Fibroblast of lung (primary cell): ENCODE results near the gene LMX1A.

ENCODE experiments used
- EZH2 ChIP-seq: IDR thresholded peaks from 2 replicates; pipeline ENCODE4 v1.5.1; 2012; ENCODE audit warnings: low read length, control low read depth, mild to moderate bottlenecking; ENCODE audit errors: missing control alignments
- TF ChIP-seq, protein P1 (sequence below), 2 donors: IDR thresholded peaks in 1 of 2; conservative IDR thresholded peaks in 1 of 2; 1 replicate in 1 of 2; 2 replicates in 1 of 2; pipeline ENCODE4 v1.5.1; 2011 to 2012; ENCODE audit warnings: low read length in 2 of 2, control low read depth in 1 of 2, inconsistent platforms in 1 of 2, low read depth in 1 of 2, mild to moderate bottlenecking in 1 of 2

DNA sequence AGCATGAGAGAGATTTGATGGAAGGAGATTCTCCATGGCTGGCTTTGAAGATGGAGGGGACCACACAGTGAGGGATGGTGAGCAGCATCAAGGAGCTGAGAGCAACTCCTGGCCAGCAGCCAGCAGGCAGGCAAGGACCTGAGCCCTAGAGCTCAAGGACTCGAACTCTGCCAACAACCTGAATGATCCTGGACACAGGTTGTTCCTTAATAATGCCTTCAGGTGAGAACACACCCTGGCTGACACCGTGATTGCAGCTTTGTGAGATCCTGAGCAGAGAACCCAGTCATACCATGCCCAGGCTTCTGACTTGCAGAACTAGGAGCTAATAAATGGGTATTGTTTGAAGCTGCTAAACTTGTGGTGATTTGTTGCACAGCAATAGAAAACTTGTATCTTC, 183.1 kb downstream of the LMX1A start:
- TF ChIP-seq, protein P1, sequence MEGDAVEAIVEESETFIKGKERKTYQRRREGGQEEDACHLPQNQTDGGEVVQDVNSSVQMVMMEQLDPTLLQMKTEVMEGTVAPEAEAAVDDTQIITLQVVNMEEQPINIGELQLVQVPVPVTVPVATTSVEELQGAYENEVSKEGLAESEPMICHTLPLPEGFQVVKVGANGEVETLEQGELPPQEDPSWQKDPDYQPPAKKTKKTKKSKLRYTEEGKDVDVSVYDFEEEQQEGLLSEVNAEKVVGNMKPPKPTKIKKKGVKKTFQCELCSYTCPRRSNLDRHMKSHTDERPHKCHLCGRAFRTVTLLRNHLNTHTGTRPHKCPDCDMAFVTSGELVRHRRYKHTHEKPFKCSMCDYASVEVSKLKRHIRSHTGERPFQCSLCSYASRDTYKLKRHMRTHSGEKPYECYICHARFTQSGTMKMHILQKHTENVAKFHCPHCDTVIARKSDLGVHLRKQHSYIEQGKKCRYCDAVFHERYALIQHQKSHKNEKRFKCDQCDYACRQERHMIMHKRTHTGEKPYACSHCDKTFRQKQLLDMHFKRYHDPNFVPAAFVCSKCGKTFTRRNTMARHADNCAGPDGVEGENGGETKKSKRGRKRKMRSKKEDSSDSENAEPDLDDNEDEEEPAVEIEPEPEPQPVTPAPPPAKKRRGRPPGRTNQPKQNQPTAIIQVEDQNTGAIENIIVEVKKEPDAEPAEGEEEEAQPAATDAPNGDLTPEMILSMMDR (conservative IDR thresholded peaks at IDR 0.05 in 1 of 2, IDR thresholded peaks at IDR 0.05 in 1 of 2; ENCODE audit: low read depth in 1 of 2, low read length in 2 of 2): no peak
- no peak for TF ChIP-seq EZH2
